CD4-positive, alpha-beta T cell treated with Interleukin-2 at 100 ng/mL for 4 hours (primary cell): Measurements from ENCODE around the gene STRN4.

Source experiments
- DNase-seq: peaks from one replicate; pipeline ENCODE4 v3.0.0-alpha.2; 2020; ENCODE audit warnings: low spot score

STRN4 gene

GRCh38 chr19:46725036-46725820, 21.0 kb downstream of the STRN4 start:
- DNase-seq = no peak

GRCh38 chr19:46724468-46724867, 21.8 kb downstream of the STRN4 start:
- no peak for DNase-seq

GRCh38 chr19:46723471-46723870, 22.8 kb downstream of the STRN4 start:
- no peak for DNase-seq

GRCh38 chr19:46723023-46723461, 23.2 kb downstream of the STRN4 start:
- no peak for DNase-seq

GRCh38 chr19:46722421-46723022, 23.7 kb downstream of the STRN4 start:
- DNase-seq = no peak

- DNase-seq = no peak
Measured at GRCh38 chr19:46722004-46722380, 24.3 kb downstream of the STRN4 start.

- DNase-seq = no peak
Measured at GRCh38 chr19:46721269-46722003, 24.8 kb downstream of the STRN4 start.

- no peak for DNase-seq
Measured at GRCh38 chr19:46720503-46721239, 25.6 kb downstream of the STRN4 start.

GRCh38 chr19:46719629-46720502, 26.4 kb downstream of the STRN4 start:
- DNase-seq = no peak

- no peak for DNase-seq
Measured at GRCh38 chr19:46718934-46719622, 27.2 kb downstream of the STRN4 start.

GRCh38 chr19:46718157-46718933, 27.9 kb downstream of the STRN4 start:
- peak; percentile 61 for DNase-seq

- peak; percentile 24 for DNase-seq
Measured at GRCh38 chr19:46717716-46718143, 28.5 kb downstream of the STRN4 start.

GRCh38 chr19:46717034-46717715, 29.1 kb downstream of the STRN4 start, which contains the start of gene PRKD2:
PRKD2 (minus strand) TSS chr19:46717114; CDS start chr19:46716370, 744 bp downstream.
- peak; percentile 86 for DNase-seq

GRCh38 chr19:46716672-46717033, 29.6 kb downstream of the STRN4 start:
- no peak for DNase-seq

- no peak for DNase-seq
Measured at GRCh38 chr19:46715975-46716671, 30.1 kb downstream of the STRN4 start.

GRCh38 chr19:46715620-46715974, 30.7 kb downstream of the STRN4 start:
- no peak for DNase-seq

- DNase-seq = peak; percentile 70
Measured at GRCh38 chr19:46714444-46715106, 31.7 kb downstream of the STRN4 start.
